Breast epithelium (tissue), 4 donors: Measurements from ENCODE around the gene RNF11. TPM values are rescaled to one million over a fixed set of nuclear protein-coding genes. Genes with fewer than 3 reads are reported as not detected.
A peak's percentile ranks its signal among the peaks of the same experiment; 100 is the strongest.

Source experiments
- DNase-seq, 2 donors: peaks; one replicate each; pipeline ENCODE4 v3.0.0-alpha.2; 2019; ENCODE audit warnings: low spot score in 2 of 2
- H3K27ac ChIP-seq, 2 donors: fragments of 200-600 bp; sonication (generic) in 1 of 2; one replicate each; pipeline ENCODE4 v1.5.1; 2016 to 2019; ENCODE audit warnings: mild to moderate bottlenecking in 1 of 2
- H3K27me3 ChIP-seq, 2 donors: fragments of 200-600 bp; sonication (generic) in 1 of 2; one replicate each; pipeline versions ENCODE4 v1.5.1 to v1.6.0; 2017 to 2019; ENCODE audit warnings: control low read depth in 1 of 2, mild to moderate bottlenecking in 1 of 2
- H3K36me3 ChIP-seq: fragments of 200-600 bp; one replicate; pipeline ENCODE4 v1.5.1; 2019
- H3K4me1 ChIP-seq, 2 donors: fragments of 200-600 bp; sonication (generic); one replicate each; pipeline ENCODE4 v1.5.1; 2016 to 2019; ENCODE audit warnings: control low read depth in 1 of 2
- H3K4me3 ChIP-seq, 3 donors: fragments of 200-600 bp; sonication (generic); 1 replicate in 2 of 3; 2 replicates in 1 of 3; pipeline ENCODE4 v1.5.1; 2016 to 2019; ENCODE audit warnings: mild to moderate bottlenecking in 3 of 3, moderate library complexity in 2 of 3
- H3K9me3 ChIP-seq, 2 donors: fragments of 200-600 bp; sonication (generic) in 1 of 2; one replicate each; pipeline ENCODE4 v1.5.1; 2016 to 2019; ENCODE audit warnings: control low read depth in 1 of 2
- POLR2A ChIP-seq: fragments of 450-650 bp; IDR thresholded peaks from one replicate; pipeline ENCODE4 v1.6.1; 2016; ENCODE audit warnings: antibody characterized with exemption, mild to moderate bottlenecking, moderate library complexity
- POLR2AphosphoS5 ChIP-seq, 3 donors: sonication (generic); formaldehyde crosslinking; IDR thresholded peaks; one replicate each; pipeline ENCODE4 v1.6.1; 2017; ENCODE audit warnings: antibody characterized with exemption in 3 of 3
- intact Hi-C: fragments of 100-400 bp; cut with DNase I; formaldehyde crosslinking; loops from one replicate; pipeline ENCODE4 v1.15.1; 2023; ENCODE audit warnings: low total_unique reads
- total RNA-seq, 3 donors: library from RNA; depleted of rRNA; stranded (reverse); fragments of >200 nt; gene quantifications; one replicate each; pipeline ENCODE4 v1.1.0, GENCODE V29; 2016
- TF ChIP-seq, protein P1 (sequence below), 3 donors: fragments of 450-650 bp; IDR thresholded peaks; one replicate each; pipeline ENCODE4 v1.5.1; 2016 to 2017; ENCODE audit warnings: antibody characterized with exemption in 3 of 3, mild to moderate bottlenecking in 3 of 3, moderate library complexity in 3 of 3

Gene RNF11
- total RNA-seq, 3 donors from 2014 or later = 96.0 to 100 (median 96.9) TPM

- TF ChIP-seq, protein P1, sequence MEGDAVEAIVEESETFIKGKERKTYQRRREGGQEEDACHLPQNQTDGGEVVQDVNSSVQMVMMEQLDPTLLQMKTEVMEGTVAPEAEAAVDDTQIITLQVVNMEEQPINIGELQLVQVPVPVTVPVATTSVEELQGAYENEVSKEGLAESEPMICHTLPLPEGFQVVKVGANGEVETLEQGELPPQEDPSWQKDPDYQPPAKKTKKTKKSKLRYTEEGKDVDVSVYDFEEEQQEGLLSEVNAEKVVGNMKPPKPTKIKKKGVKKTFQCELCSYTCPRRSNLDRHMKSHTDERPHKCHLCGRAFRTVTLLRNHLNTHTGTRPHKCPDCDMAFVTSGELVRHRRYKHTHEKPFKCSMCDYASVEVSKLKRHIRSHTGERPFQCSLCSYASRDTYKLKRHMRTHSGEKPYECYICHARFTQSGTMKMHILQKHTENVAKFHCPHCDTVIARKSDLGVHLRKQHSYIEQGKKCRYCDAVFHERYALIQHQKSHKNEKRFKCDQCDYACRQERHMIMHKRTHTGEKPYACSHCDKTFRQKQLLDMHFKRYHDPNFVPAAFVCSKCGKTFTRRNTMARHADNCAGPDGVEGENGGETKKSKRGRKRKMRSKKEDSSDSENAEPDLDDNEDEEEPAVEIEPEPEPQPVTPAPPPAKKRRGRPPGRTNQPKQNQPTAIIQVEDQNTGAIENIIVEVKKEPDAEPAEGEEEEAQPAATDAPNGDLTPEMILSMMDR (IDR thresholded peaks at IDR 0.05) = peak; percentile 43 to 62 (median 59)
- no peak for TF ChIP-seq POLR2AphosphoS5 (IDR thresholded peaks at IDR 0.05)
- Histone ChIP-seq H3K4me3 (no peak overlapping the region), H3K36me3 (no peaks in the 10 kb centered on the region), H3K27ac (no peak overlapping the region), H3K4me1 (no peaks in the 10 kb centered on the region), H3K27me3 (no peaks in the 10 kb centered on the region), H3K9me3 (no peaks in the 10 kb centered on the region)
- intact Hi-C loops = no loop called here
- DNase-seq = peak; percentile 46 to 58
Observed at GRCh38 chr1:51192213-51192843, 43.7 kb upstream of the RNF11 start.

DNA sequence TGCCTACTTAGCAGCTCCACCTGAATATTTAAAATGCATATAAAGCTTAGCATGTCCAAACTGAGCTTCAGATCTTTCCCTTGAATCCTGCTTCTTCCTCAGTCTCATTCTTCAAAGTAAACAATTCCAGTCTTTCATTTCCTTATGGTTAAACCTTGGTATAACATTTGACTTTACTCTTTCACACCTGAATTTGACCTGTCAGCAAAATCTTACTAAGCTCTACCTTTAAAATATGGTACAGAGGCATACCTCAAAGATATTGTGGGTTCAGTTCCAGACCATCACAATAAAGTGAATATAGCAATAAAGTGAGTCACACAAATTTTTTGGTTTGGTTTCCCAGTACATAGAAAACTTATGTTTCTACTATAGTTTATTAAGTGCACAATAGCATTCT lies 42.5 kb upstream of the RNF11 start:
- Histone ChIP-seq H3K4me3 (no peak overlapping the region), H3K27ac (no peak overlapping the region), H3K9me3 (no peaks in the 10 kb centered on the region), H3K4me1 (no peaks in the 10 kb centered on the region), H3K27me3 (no peaks in the 10 kb centered on the region), H3K36me3 (no peaks in the 10 kb centered on the region)
- no peak for TF ChIP-seq POLR2AphosphoS5 (IDR thresholded peaks at IDR 0.05)
- no peak for TF ChIP-seq POLR2A
- TF ChIP-seq, protein P1 (IDR thresholded peaks at IDR 0.05) = no peak
- DNase-seq = no peak
- intact Hi-C loops = no loop called here

- no peak for DNase-seq
- no peaks in the 10 kb centered on the region for H3K36me3 ChIP-seq
- H3K4me3 ChIP-seq = no peak overlapping the region
- no peaks in the 10 kb centered on the region for H3K27me3 ChIP-seq
- TF ChIP-seq, protein P1 (IDR thresholded peaks at IDR 0.05) = no peak
- no peak for TF ChIP-seq POLR2A
- TF ChIP-seq POLR2AphosphoS5 (IDR thresholded peaks at IDR 0.05) = no peak
- no peaks in the 10 kb centered on the region for H3K9me3 ChIP-seq
- intact Hi-C loops = no loop called here
- H3K27ac ChIP-seq = no peak overlapping the region
- H3K4me1 ChIP-seq = no peaks in the 10 kb centered on the region
Observed at GRCh38 chr1:51203121-51203873, 32.8 kb upstream of the RNF11 start.

- no peaks in the 10 kb centered on the region for H3K9me3 ChIP-seq
- intact Hi-C loops = no loop called here
- H3K36me3 ChIP-seq = no peaks in the 10 kb centered on the region
Observed at GRCh38 chr1:51203874-51204245, 32.2 kb upstream of the RNF11 start.

GRCh38 chr1:51210055-51210454 lies 26.0 kb upstream of the RNF11 start:
- no peak for DNase-seq
- H3K4me1 ChIP-seq = no peaks in the 10 kb centered on the region
- H3K4me3 ChIP-seq = no peak overlapping the region
- no peak for TF ChIP-seq POLR2A
- TF ChIP-seq, protein P1 (IDR thresholded peaks at IDR 0.05) = no peak
- TF ChIP-seq POLR2AphosphoS5 (IDR thresholded peaks at IDR 0.05) = no peak
- no peaks in the 10 kb centered on the region for H3K36me3 ChIP-seq
- no peaks in the 10 kb centered on the region for H3K9me3 ChIP-seq
- no peaks in the 10 kb centered on the region for H3K27me3 ChIP-seq
- no peak overlapping the region for H3K27ac ChIP-seq
- intact Hi-C loops = no loop called here

More at GRCh38 chr1:51203874-51204245, 32.2 kb upstream of the RNF11 start:
- Histone ChIP-seq H3K4me3 (no peak overlapping the region), H3K4me1 (no peaks in the 10 kb centered on the region), H3K27me3 (no peaks in the 10 kb centered on the region), H3K27ac (no peak overlapping the region)
- DNase-seq = no peak
- TF ChIP-seq, protein P1 (IDR thresholded peaks at IDR 0.05) = no peak
- no peak for TF ChIP-seq POLR2AphosphoS5 (IDR thresholded peaks at IDR 0.05)
- no peak for TF ChIP-seq POLR2A
